DMS 273 (cell line): ENCODE data around the gene BCAS3.

ENCODE experiments used
- DNase-seq: peaks from one replicate; lab custom pipeline; 2025; ENCODE audit not compliant: unreplicated experiment; lab: John Stamatoyannopoulos, UW

BCAS3 gene

GRCh38 chr17:61413661-61414126 lies 736.0 kb downstream of the BCAS3 start:
- no peak for DNase-seq

- no peak for DNase-seq
These were observed 736.7 kb downstream of the BCAS3 start for GRCh38 chr17:61414141-61414935.

GRCh38 chr17:61414936-61415251 lies 737.2 kb downstream of the BCAS3 start:
- DNase-seq, result no peak

GRCh38 chr17:61415374-61416210 lies 737.9 kb downstream of the BCAS3 start:
- DNase-seq, result no peak

- DNase-seq, result no peak
These were observed 738.5 kb downstream of the BCAS3 start for GRCh38 chr17:61416211-61416539.

DNA sequence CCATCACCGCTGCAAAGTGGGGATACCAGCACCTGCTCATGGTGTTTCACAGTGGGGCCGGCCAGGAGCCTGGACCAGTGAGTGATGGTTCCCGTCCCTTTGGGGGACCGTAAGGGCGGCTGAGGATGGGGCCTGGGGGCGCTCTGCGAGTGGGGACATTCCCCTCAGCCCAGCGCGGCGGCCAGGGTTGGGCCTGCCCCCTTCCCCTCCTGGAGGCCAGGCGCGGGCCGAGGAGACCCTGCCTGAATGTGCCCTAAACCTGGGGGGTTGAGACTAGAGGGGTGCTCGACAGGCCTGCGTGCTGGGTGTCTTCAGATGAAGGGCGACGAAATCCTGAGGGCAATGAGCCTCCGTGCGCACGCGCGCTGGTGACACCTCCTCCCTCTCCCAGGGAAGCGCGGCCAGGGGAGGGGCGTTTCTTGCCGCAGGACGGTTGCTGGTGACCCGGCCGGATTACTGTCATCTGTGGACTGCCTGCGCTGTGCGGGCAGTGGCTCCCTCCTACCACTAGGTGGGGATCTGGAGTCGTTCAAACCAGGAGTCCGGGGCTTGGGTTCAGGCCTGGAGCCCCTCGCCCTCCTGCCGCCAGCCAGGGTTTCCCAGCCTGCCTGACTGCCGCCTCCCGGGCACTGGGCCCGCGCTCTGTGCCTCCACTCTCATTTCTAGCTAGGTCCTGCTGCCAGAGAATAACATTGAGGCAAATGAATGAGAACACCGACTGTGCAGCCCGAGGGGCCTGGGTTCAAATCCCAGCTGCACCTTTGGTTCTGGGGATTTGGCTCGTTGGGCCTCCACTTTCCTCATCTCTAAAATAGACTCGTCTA lies 739.1 kb downstream of the BCAS3 start:
- peak; percentile 92 for DNase-seq

- no peak for DNase-seq
These were observed 740.8 kb downstream of the BCAS3 start for GRCh38 chr17:61418449-61418848.

- DNase-seq, result no peak
These were observed 741.9 kb downstream of the BCAS3 start for GRCh38 chr17:61419496-61420046.

DNA sequence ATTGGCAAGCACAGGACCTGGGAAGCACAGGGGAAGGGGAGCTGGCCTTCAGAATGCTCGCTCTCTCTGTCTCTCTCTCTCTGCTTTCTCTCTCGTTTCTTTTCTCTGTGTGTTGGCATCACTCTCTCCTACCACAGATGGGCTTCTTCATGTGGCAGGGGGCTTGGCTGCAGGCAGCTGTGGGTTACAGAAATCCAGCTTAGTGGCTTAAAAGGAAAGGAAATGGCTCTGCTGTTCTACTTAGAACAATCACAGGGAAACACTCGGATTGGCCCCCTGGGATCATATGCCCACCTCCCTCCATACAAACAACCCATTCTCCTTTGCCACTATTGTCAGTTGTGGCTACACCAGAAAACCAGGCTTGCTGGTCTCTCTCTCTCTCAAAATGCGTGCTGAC lies 742.4 kb downstream of the BCAS3 start:
- DNase-seq, result no peak

GRCh38 chr17:61420745-61421398 lies 743.2 kb downstream of the BCAS3 start:
- no peak for DNase-seq

- DNase-seq, result no peak
These were observed 743.8 kb downstream of the BCAS3 start for GRCh38 chr17:61421460-61421859.

DNA sequence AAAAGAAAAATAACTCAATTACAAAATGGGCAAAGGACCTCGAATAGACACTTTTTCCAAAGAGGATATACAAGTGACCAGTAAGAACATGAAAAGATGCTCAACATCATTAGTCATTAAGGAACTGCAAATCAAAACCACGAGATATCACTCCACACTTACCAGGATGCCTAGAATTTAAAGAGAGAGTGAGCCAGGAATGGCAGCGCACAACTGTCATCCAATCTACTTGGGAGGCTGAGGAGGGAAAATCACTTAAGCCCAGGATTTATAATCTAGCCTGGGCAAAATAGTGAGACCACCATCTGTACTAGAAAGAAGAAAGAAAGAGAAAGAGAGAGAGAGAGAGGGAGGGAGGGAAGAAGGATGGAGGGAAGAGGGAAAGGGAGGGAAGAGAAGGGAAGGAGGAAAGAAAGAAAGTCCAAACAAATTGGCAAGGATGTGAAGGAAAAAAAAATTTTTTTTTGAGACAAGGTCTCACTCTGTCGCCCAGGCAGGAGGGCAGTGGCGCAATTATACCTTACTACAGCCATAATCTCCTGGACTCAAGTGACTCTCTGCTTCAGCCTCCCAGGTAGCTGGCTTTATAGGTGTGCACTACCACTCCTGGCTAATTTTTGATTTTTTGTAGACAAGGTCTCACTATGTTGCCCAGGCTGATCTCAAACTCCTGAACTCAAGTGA lies 744.6 kb downstream of the BCAS3 start:
- DNase-seq, result no peak

- DNase-seq, result no peak
These were observed 745.2 kb downstream of the BCAS3 start for GRCh38 chr17:61422869-61423268.

GRCh38 chr17:61423967-61424649 lies 746.5 kb downstream of the BCAS3 start:
- DNase-seq, result no peak

DNA sequence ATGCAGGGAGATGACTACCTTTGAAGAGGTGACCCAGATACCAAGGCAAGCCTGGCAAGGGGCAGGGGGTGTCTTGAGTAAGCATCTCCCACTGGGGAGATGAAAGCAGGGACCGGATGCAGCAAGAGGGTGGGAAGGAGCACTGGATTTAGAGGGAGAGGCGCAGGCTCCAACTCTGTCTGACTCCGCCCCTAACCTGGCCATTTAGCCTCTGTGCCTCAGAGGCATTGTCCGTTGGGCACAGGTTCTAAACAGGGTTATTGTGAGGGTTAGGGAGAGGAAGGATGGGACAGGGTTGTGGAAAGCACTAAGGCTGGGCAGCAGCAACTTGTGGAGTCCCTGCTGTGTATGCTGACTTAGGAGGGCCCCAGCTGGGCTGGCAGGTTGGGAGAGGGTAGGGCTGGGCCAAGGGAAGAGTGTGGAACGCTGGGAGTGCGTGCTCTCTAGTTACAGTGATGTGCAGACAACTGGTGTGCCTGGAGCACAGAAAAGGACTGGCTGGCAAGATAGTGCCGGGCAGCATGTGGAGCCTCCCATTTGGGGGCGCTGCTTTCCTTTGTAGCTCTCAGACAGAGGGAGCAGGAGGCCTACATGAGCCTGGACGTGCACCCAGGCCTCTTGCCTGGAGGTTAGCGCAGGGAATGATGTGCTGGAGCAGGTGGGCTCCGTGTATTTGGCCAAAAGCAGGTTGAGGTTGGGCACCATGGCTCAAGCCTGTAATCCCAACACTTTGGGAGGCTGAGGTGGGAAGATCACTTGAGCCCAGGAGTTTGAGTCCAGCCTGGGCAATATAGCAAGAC lies 748.2 kb downstream of the BCAS3 start:
- DNase-seq, result peak; percentile 34

- DNase-seq, result no peak
These were observed 749.0 kb downstream of the BCAS3 start for GRCh38 chr17:61426482-61427304.

DNA sequence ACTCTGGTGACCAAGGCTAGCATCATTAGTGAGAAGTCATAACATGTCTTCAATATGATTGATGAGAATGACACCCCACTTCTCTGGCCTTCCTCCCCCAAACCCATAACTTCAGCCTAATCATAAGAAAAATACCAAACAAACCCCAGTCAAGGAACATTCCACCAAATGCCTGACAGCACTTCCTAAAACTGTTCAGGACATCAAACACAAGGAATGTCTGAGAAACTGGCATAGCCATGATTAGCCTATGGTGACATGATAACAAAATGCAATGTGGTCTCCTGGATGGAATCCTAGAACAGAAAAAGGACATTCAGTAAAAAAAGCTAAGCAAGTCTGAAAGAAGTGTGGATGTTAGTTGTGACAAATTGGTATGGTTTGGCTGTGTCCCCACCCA lies 749.9 kb downstream of the BCAS3 start:
- DNase-seq, result no peak

- no peak for DNase-seq
These were observed 751.6 kb downstream of the BCAS3 start for GRCh38 chr17:61429274-61429673.
